GM12891 (cell line): ENCODE results near the gene COX7A2.

Experiments used
- PAX5 ChIP-seq: IDR thresholded peaks from 2 replicates; pipeline ENCODE4 v1.6.1; 2011; ENCODE audit warnings: low read length, moderate library complexity, mild to moderate bottlenecking; ENCODE audit not compliant: insufficient read depth, severe bottlenecking
- POLR2A ChIP-seq: IDR thresholded peaks from 2 replicates; pipeline ENCODE4 v1.6.1; 2011; ENCODE audit warnings: low read depth, low read length, control low read depth
- POLR2AphosphoS5 ChIP-seq: IDR thresholded peaks from 2 replicates; pipeline ENCODE4 v1.6.1; 2011; ENCODE audit warnings: low read depth, low read length, control low read depth
- SPI1 ChIP-seq: IDR thresholded peaks from 2 replicates; pipeline ENCODE4 v1.6.1; 2011; ENCODE audit warnings: low read depth, low read length, control low read depth
- TAF1 ChIP-seq: IDR thresholded peaks from 2 replicates; pipeline ENCODE4 v1.6.1; 2011; ENCODE audit warnings: low read depth, low read length, control low read depth

- TF ChIP-seq POLR2AphosphoS5: no peak
- TF ChIP-seq POLR2A: no peak
- TF ChIP-seq PAX5: no peak
- TF ChIP-seq TAF1: no peak
- no peak for TF ChIP-seq SPI1
These were observed 29.9 kb downstream of the COX7A2 start for GRCh38 chr6:75213732-75214131.
